SIG-M5 (cell line): ENCODE results near the gene ABTB1.

Experiments
- DNase-seq: peaks from one replicate; lab custom pipeline; 2025; lab: John Stamatoyannopoulos, UW

Gene ABTB1

DNA sequence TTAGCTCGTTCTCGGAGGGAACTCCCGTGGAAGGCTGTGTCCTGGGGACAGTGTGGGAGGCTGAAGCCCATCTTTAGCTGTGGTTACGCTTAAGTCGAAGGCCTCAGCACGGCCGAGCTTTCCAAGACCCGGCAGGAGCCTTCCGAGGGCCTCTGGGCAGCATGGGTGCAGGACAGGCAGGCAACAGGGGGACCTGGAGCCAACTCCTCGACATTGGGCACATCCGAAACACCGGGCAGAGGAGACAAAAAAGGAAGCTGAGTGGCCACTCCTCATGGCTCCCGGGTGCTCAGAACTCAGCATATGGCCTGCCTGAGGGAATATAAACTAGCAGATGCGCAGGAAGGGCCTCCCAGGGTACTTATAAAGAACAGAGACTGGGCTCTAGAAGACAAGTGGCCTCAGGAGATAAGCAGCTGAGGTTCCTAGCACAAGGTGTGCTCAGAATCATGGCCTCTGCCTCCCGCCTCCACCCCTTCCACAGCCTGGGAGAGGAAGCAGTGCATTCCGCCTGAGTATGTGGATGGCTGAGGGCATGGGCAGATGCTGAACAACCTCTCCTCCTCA, 34.1 kb downstream of the ABTB1 start:
- DNase-seq = no peak

DNA sequence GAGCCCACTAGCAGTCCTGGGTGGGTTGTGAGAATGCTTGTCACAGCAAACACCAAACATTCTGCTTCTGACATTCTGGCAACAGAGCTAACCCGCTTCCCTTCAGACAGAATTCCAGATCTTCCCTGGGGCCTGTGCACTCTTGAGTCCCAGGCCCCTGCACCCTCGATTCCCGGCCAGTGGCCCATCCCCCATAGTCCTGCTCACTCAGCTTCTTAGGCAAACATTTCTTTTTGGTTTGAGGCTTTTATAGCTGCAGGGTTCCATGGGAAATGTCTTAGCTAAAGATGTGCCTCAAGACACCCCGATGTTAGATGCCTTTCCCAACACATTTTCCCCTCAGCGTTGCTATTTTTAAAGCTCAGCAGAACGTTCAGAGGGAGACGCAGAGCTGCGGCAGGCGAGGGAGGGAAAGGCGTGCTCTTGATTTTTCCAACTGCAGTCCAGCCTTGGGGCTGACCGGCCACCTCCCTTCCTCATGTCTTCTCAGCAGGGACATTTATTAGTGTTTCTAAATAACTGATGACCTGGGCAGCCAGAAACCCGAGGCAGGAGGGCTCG, 35.2 kb downstream of the ABTB1 start:
- DNase-seq = no peak

DNA sequence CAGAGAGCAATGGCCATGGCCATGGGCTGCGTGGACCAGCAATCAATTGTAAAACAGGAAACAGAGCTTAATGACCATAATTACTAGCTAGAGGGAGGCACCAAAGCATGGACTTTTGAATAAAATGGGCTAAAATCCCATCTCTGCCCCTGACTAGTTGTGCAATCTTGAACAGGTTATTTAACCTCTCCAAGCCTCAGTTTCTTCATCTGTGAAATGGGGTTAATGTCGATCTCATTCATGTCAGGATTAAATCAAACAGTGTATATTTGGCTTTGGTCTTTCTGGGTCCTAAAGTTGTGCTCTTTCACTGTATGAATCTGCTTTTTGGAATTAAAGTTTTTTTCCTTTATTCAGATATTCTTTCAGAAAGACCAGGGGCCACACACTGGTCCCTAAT, 36.1 kb downstream of the ABTB1 start:
- no peak for DNase-seq

DNA sequence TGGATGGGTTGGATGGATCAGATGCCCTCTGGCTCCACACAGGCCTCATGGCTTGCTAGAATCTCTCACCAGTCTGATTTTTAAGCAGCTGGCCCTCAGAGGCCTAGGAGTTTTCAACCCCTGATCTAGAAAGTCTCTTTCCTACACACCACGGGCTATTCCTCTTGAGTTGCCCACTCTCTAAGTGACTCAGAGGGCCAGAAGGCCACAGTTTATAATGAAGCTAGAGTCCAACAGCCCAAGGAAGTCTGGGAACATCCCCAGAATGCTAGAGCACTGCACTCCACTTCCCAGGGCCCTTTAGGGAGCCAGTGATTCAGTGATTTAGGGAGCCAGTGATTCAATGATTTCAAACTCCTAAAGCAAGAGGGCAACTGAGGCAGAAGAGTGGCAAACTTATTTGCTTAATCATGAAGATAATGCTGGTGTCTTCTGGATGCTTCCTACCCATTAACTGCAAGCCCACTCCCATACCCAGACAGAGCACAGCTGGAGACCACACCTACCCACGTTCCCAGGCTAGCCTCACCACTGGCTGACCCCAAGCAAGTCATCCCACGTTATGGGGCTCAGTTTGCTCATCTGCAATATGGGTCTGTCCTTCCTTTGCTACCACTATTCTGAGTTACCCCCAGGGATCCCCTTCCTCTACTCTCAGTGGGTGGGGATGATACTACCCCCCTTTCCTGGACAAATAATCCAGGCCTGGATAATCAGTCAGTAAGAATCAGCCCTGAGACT, 36.7 kb downstream of the ABTB1 start:
- no peak for DNase-seq

DNA sequence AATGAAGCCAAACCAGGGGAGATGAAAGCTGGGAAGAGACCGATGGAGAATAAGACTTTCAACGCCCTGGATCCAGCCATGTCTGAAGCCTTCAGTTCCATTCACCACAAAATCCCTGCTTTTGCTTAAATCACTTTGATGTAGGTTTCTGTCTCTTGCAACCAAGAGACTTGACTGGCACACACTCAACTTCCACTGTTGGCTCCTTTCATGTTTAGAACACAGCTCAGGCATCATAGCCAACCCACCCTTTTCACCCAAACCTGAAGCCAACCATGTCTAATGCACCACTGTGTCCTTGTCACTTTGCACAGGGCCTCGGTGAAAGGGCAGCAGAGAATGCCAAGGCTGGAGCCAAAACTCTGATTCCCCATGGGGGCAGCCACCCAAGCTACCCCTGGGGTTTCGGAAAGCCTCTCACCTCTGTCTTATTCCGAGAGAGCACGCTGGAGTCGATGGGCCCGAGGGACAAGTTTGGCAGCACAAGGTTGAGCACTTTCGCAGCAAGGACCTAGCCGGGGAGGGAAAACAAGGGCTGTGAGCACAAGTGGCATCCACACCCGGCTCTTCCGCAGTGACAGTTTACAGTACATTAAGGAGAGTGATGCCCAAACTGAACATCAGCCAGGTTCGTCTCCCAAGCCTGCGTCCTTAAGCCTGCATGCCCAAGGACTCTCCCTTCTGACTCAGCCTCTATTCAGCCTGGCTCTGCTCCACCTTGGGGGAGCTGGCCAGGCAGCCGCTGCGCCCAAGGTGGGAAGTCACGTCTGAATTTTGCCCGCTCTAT, 37.6 kb downstream of the ABTB1 start:
- no peak for DNase-seq

DNA sequence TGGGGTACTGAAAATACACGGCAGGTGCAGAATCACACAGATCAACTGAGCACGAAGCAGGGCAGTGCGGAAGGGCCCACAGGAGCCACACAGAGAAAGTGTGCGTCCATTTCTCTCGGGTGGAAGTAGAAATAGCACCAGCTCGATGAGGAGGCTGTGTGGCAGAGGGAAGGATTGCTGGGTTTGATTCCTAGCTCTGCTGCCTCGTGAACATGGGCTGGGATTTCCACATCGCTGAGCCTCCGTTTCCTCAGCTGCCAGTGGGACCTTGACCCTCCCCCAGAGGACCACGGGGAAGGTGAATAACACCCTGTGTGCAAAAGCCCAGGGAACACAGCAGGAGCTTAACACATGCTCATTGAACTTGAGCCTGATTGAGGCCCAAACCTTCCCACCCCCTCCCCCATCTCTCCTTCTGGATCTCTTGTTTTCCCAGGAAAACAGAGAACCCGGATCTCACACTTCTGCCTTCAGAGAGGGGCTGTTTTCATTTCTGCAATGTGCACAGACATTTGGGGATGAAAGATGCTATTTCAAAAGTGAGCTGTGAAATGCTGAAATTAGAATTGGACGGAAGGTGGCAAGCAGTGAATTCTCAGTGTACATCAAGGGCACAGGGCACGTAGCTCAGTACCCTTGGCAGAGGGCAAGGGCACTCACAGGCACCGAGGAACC, 38.4 kb downstream of the ABTB1 start:
- no peak for DNase-seq

DNA sequence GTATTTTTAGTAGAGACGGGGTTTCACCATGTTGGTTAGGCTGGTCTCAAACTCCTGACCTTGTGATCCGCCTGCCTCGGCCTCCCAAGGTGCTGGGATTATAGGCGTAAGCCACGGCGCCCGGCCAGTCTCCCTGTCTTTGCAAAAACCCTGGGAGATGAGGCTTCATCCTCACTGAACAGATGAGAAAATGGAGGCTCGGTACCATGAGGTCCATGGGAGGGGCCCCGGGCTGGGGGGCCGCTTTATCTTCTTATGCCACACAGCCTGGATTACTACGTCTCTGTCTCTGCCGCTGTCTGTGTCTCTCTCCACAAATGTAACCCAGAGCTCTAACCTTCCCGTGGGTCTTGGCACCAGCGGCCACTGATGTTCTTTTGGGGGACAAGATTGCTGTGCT, 39.1 kb downstream of the ABTB1 start:
- DNase-seq = no peak

DNA sequence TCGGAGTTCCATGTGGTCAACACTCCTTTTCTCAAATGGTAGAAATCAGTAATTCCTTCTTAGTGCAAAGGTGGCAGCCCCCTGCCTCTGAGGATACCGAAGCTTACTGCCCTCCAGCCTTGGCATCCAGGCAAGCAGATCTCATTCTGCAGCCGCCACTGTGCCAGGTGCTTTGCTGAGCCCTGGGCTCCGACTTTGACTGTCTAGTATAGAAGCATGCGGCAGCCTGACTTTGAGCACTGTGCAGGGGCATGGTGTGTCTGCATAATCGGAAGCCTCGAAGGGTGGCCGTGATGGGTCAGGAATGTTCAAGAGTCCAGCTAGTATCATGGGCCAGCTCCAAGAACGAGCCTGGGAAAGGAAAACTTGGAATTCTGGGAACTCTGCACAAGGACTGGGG, 39.7 kb downstream of the ABTB1 start:
- DNase-seq = no peak

DNA sequence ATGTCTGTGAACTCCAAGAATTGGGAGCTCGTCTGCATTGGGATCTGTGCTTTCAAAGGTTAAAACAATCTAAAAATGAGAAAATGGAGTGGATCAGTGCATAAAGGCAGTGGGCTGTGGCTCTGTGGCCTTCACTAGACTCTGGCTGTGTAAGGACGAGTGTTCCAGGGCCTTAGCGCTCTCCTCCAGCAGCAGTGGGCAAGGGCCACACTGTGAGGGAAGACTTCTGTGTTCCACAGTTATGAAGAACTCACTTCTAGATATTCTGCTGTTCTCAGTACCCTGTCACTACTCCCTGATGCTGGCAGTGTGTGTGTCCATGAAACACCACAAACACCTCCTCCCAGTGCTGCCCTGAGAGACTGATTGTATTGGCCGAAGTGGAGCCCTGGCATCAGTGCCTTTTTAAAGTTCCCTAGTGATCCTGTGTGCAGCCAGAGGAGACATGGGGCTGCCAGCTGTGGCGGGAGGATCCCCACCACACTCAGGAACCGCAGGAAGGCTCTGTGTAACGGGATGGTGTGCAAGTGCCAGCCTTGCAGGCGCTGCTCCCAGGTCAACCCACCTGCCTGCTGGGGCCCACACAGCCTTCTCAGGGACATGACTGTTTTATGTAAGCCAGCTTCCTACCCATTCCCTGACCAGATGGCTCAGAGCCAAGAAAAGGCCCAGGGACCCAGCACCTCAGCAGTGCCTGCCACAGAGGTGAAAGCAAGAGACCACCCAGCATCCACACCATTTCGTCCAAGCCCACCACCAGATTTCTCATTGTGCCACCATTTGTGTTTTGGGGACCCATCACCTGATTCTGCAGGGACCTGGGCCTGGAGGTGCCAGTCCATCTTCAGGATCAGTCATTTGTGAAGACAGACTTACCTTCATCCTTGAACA, 40.4 kb downstream of the ABTB1 start:
- DNase-seq = no peak

DNA sequence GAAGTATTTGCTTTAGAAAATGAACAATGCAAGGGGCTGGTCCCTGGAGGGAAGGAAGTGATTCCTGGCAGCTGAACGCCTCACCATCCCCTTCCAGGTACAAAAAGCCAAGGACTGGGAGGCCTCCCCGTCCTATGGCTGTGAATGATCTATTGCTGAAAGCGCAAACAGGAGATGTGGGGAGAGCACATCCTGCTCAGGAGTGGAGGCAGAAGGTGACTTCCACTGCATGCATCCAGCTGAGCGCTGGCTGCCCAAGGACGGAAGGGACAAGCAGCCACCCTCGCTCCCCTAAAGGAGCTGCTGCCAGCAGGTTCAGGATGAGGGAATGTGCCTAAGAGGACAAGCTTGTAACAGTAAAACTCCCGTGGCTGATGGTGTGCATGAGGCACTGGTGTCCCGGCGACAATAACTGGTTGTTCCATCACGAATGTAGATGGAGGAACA, 41.4 kb downstream of the ABTB1 start:
- DNase-seq = no peak

DNA sequence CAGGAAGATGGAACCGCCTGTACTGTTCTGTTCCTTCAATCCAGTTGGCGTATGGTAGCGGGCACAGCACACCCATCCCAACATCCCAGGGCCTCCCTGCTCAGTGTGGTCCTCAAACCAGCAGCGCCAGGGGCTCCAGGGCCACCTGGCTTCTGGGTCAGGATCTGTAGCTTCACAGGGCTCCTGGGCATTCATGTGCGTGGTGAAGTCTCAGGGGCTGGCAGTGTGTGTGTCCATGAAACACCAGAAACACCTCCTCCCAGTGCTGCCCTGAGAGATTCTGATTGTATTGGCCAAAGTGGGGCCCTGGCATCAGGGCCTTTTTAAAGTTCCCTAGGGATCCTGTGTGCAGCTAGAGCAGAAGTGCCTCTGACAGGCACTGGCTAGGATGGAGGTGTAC, 42.1 kb downstream of the ABTB1 start:
- DNase-seq = no peak

DNA sequence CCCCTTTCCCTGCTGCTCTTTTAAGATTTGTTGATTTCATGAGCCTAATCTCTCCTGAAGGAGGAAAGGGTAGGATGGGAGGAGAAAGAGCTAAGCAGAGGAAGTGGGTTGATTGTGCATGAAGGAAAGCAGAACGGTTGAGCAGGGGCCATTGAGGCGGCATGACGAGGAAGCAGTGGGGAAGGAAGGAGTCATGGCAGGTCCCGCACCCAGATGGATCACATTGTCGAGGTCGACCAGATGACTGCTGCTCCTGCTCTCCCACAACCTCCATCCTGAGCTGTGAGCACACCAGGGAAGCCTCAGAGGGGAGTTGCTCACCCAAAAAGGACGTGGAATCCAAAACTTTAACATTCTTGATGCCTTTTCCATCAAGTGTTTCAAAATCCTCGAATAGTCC, 42.8 kb downstream of the ABTB1 start:
- DNase-seq = no peak

DNA sequence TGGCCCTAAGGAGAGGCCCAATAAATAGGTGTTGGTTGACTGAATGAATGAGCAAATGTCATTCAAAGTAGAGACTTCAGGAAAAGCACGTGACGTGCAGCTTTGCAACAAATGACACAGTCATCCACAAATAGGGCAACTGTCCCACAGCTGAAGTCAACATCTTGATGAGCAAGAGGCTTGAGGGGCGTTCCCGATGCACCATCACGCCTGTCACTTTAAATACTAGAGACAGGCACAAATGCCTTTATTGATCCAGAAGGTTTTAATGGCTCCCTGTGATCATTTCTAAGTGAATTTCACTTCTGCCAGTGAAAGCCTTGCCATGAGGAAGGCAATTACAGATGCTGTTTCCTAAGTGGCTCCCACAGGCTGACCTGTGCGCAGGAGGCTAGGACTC, 43.6 kb downstream of the ABTB1 start:
- no peak for DNase-seq

DNA sequence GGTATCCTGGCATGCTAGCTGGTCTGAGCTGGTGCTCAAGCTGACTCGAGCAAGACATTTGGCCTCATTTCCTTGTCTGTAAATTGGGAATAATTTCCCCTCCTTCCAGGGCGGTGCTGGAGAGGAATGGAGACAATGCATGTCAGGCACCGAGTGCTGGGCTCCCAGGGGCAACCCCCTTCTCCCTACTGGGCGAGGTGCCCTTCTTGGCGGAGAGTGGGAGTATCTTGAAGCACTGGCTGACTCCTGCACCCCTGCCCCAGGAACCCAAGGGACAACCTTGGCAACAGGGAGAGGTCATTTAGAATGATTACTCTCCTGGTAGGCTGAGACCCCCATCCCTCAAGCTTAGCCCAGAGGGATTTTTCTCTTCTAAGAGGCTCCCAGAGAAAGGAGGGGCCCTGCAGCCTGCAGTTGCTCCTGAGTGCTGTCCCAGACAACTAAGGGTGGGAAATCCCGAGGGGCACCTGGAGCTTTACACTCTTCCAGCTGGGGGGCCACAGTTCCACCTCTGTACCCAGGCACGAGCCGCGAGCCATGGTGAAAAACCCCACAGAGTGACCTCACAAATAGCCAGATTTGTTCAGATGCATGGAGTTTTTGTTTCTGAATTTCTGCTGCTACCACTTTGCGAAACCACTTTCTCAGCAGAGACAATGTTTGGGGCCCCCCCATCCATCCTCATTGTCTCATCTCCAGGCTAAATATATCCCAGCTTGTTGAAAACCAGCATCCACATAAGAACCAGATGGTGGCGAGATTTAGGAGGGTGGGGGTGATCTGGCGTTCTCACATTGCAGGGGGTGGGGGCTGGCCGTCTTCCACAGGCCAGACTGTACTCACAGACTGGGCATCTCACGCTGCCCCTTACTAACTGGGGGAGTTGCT, 44.8 kb downstream of the ABTB1 start:
- DNase-seq = no peak

DNA sequence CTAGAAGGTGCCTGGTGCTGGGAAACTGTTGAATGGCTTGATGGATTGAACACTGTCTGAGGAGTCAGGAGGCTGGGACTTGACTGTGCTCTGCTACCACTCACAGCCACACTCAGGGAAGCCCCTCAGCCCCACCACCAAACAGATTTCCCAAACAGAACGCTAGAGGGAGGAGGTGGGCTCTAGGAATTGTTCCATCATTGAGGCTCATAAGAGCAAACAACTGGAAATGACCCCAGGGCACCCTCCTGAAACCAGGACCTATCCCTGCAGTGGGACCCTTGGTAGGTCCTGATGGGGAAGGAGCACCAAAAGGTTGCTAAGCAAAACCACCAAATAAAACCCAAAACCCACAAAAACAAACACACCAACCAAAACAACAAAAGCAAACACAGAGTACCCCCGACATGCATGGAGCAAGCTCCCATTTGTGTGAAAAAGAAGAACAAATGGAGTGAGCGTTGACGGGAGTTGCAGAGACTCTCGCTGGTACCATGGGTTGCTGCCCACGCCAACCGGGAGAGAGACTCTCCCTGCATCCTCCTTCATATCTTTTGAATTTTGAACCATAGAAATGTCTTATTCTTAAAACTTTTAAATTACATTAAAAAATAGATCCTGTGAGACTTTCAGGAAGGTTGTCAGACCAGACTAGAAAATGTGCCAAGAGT, 45.6 kb downstream of the ABTB1 start:
- no peak for DNase-seq

DNA sequence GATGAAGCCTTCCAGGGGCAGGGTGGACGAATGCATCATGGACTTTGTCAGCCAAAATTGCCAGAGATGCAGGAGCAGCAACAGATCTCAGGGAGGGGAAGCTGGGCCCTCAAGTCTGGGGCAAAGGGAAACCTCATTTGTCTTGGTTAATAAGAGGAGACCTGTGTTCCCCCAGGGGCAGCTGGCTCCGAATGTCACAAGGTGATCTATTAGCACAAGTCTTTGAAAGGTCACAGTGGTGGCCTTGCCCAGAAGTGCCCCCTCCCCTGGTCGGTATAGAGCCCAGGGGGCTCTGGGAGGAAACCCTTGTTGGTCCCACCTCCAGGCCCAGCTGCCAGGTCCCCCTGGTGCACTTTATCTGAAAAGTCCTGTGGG, 46.2 kb downstream of the ABTB1 start:
- DNase-seq = no peak

DNA sequence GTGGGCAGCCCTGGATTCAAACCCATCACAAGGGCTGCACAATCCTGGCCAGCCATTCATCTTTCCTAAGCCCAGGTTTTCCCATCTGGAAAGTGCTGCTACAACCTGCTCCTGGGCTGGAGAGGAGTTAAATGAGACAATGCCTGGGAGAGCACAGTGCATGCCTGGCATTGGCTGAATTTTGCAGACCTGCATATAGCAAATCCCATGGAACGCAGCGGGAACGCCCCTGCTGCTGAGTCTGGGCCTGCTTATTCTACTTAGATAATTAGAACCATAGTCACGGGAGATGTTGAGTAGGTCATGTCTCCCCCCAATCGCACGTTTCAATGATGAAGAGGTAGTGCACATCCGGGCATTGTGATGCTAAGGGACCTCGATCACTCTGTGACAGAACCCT, 46.6 kb downstream of the ABTB1 start:
- no peak for DNase-seq

DNA sequence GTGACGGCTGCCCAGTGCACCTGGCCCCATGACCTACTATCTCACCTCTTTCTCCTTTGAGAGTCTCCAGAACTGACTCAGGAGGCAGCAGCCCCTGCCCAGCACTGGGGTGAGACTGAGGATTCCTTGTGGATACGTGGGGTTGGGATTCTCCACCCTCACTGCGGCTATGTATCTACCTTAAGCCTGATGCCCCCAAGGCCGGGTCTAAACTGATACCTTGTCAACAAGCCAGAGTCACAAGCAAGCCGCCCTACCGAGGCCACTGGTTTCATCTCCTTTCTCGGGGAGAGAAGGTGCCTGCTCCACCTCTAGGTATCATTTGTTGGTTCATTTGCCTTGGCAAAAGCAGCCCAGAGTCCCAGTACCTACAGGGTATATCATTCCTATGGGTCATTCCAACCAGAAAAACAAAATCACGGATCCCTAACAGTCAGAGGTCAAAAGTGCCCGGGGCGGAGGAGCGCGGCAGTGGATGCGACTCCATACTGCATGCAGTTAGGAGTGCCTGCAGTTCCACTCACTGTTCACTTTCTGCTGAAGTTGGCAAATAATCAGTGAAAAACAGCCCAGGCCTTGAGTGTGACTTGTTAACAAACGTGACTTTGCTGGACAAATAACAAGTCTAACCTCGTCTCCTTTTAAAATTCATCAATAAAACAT, 47.5 kb downstream of the ABTB1 start:
- no peak for DNase-seq
